ENCODE measurements around the gene STYX. TPM values are rescaled to one million over a fixed set of nuclear protein-coding genes. Genes with fewer than 3 reads are reported as not detected.

Gene STYX
- total RNA-seq, 1 donor from 2014 or later = 13.1 TPM

- Mint-ChIP-seq H3K27me3 (no peaks in the 10 kb centered on the region), H3K9me3 (no peaks in the 10 kb centered on the region)
Observed at GRCh38 chr14:52776816-52777215, 46.9 kb downstream of the STYX start.

GRCh38 chr14:52778702-52779101 is 48.7 kb downstream of the STYX start:
- no peaks in the 10 kb centered on the region for H3K4me1 Mint-ChIP-seq
- no peak for DNase-seq
- no peaks in the 10 kb centered on the region for H3K9me3 Mint-ChIP-seq
- intact Hi-C loops (cut with micrococcal nuclease) = no loop called here
- no peak overlapping the region for H3K27ac Mint-ChIP-seq
- no peak overlapping the region for H3K4me3 Mint-ChIP-seq
- no peak for ATAC-seq (ENCODE audit: low read depth)
- CTCF ChIA-PET = no interaction called here
- POLR2A ChIA-PET = no interaction called here
- H3K27me3 Mint-ChIP-seq = no peaks in the 10 kb centered on the region
- peaks cover 39% of the 10 kb centered on the region for H3K36me3 Mint-ChIP-seq (ENCODE audit: low read depth)
- TF ChIP-seq CTCF (IDR thresholded peaks at IDR 0.05) = no peak

More at GRCh38 chr14:52776816-52777215, 46.9 kb downstream of the STYX start:
- DNase-seq (no peak), ATAC-seq (ENCODE audit: low read depth) (no peak)
- H3K27ac Mint-ChIP-seq = no peak overlapping the region
- ChIA-PET POLR2A (no interaction called here), CTCF (no interaction called here)
- H3K4me3 Mint-ChIP-seq = no peak overlapping the region
- no peaks in the 10 kb centered on the region for H3K4me1 Mint-ChIP-seq
- intact Hi-C loops (cut with micrococcal nuclease) = no loop called here
- H3K36me3 Mint-ChIP-seq (ENCODE audit: low read depth) = peaks cover 50% of the 10 kb centered on the region
- TF ChIP-seq CTCF (IDR thresholded peaks at IDR 0.05) = no peak

- no peaks in the 10 kb centered on the region for H3K27me3 Mint-ChIP-seq
- H3K36me3 Mint-ChIP-seq (ENCODE audit: low read depth) = peaks cover 21% of the 10 kb centered on the region
- no peak for DNase-seq
- intact Hi-C loops (cut with micrococcal nuclease) = loop anchor here (10.0 kb wide), 1 partner anchor 786 kb away; no protein-coding TSS in a partner anchor
- H3K9me3 Mint-ChIP-seq = no peaks in the 10 kb centered on the region
- no peaks in the 10 kb centered on the region for H3K4me1 Mint-ChIP-seq
- ATAC-seq (ENCODE audit: low read depth) = no peak
- TF ChIP-seq CTCF (IDR thresholded peaks at IDR 0.05) = no peak
- H3K27ac Mint-ChIP-seq = no peak overlapping the region
- POLR2A ChIA-PET = no interaction called here
- CTCF ChIA-PET = no interaction called here
- H3K4me3 Mint-ChIP-seq = no peak overlapping the region
Observed at GRCh38 chr14:52780893-52781292, 50.9 kb downstream of the STYX start.

GRCh38 chr14:52781629-52782028 is 51.7 kb downstream of the STYX start:
- POLR2A ChIA-PET = no interaction called here

GRCh38 chr14:52783206-52783605 is 53.2 kb downstream of the STYX start:
- Mint-ChIP-seq H3K27me3 (no peaks in the 10 kb centered on the region), H3K4me3 (no peak overlapping the region), H3K9me3 (no peaks in the 10 kb centered on the region), H3K4me1 (no peaks in the 10 kb centered on the region), H3K27ac (no peak overlapping the region), H3K36me3 (ENCODE audit: low read depth) (peaks cover 10% of the 10 kb centered on the region)
- intact Hi-C loops (cut with micrococcal nuclease) = loop anchor here (10.0 kb wide), 1 partner anchor 788 kb away; no protein-coding TSS in a partner anchor
- TF ChIP-seq CTCF (IDR thresholded peaks at IDR 0.05) = no peak
- POLR2A ChIA-PET = no interaction called here
- ATAC-seq (ENCODE audit: low read depth) (no peak), DNase-seq (no peak)
- CTCF ChIA-PET = no interaction called here

More at GRCh38 chr14:52781629-52782028, 51.7 kb downstream of the STYX start:
- intact Hi-C loops (cut with micrococcal nuclease) = loop anchor here (10.0 kb wide), 1 partner anchor 787 kb away; no protein-coding TSS in a partner anchor
- H3K36me3 Mint-ChIP-seq (ENCODE audit: low read depth) = peaks cover 20% of the 10 kb centered on the region
- CTCF ChIA-PET = no interaction called here
- H3K27me3 Mint-ChIP-seq = no peaks in the 10 kb centered on the region
- TF ChIP-seq CTCF (IDR thresholded peaks at IDR 0.05) = no peak
- H3K27ac Mint-ChIP-seq = no peak overlapping the region
- H3K4me1 Mint-ChIP-seq = no peaks in the 10 kb centered on the region
- no peak for ATAC-seq (ENCODE audit: low read depth)
- H3K9me3 Mint-ChIP-seq = no peaks in the 10 kb centered on the region
- no peak for DNase-seq
- H3K4me3 Mint-ChIP-seq = no peak overlapping the region
